GM23248 (cell line): ENCODE data around the gene VRK2. TPM values are rescaled to one million over a fixed set of nuclear protein-coding genes. Genes with fewer than 3 reads are reported as not detected.
"Not testable (repeated sequence)": the region's sequence is repeated elsewhere in the genome, so short reads cannot be mapped to it uniquely, and the experiment has no call there.

Experiments
- DNase-seq: peaks from one replicate; pipeline ENCODE4 v3.0.0-alpha.2; 2015
- H2AFZ ChIP-seq: fragments of 200-600 bp; sonication (generic); 2 replicates; pipeline ENCODE4 v1.6.1; 2016; ENCODE audit warnings: antibody characterized with exemption
- H3F3A ChIP-seq: fragments of 200-600 bp; sonication (generic); 2 replicates; pipeline ENCODE4 v1.6.1; 2016; ENCODE audit warnings: mild to moderate bottlenecking, antibody characterized with exemption, mixed run types; ENCODE audit not compliant: insufficient read depth
- H3K27ac ChIP-seq: fragments of 200-600 bp; sonication (generic); 2 replicates; pipeline ENCODE4 v1.5.1; 2016; ENCODE audit warnings: mild to moderate bottlenecking
- H3K27me3 ChIP-seq: fragments of 200-600 bp; sonication (generic); replicated peaks from 2 replicates; pipeline ENCODE4 v1.6.1; 2016; ENCODE audit warnings: mild to moderate bottlenecking; ENCODE audit not compliant: insufficient read depth
- H3K36me3 ChIP-seq: fragments of 200-600 bp; sonication (generic); 2 replicates; pipeline ENCODE4 v1.6.1; 2016; ENCODE audit warnings: low read depth, mild to moderate bottlenecking
- H3K4me1 ChIP-seq: fragments of 200-600 bp; sonication (generic); 2 replicates; pipeline ENCODE4 v1.6.1; 2016; ENCODE audit warnings: mild to moderate bottlenecking; ENCODE audit not compliant: insufficient read depth
- H3K4me2 ChIP-seq: fragments of 200-600 bp; sonication (generic); one replicate; pipeline ENCODE4 v1.6.1; 2016; ENCODE audit warnings: mild to moderate bottlenecking; ENCODE audit not compliant: unreplicated experiment
- H3K4me3 ChIP-seq: fragments of 200-600 bp; sonication (generic); 2 replicates; pipeline ENCODE4 v1.5.1; 2016; ENCODE audit warnings: mild to moderate bottlenecking
- H3K79me2 ChIP-seq: fragments of 200-600 bp; sonication (generic); 2 replicates; pipeline ENCODE4 v1.6.1; 2016; ENCODE audit warnings: mild to moderate bottlenecking; ENCODE audit not compliant: insufficient read depth
- H3K9ac ChIP-seq: fragments of 200-600 bp; sonication (generic); 2 replicates; pipeline ENCODE4 v1.6.1; 2016; ENCODE audit warnings: mild to moderate bottlenecking
- H3K9me2 ChIP-seq: fragments of 200-600 bp; sonication (generic); 2 replicates; pipeline ENCODE4 v1.6.1; 2016; ENCODE audit warnings: mixed run types, mild to moderate bottlenecking, moderate library complexity; ENCODE audit not compliant: insufficient read depth
- H3K9me3 ChIP-seq: fragments of 200-600 bp; sonication (generic); one replicate; pipeline ENCODE4 v1.6.1; 2017; ENCODE audit warnings: low read depth
- H4K20me1 ChIP-seq: fragments of 200-600 bp; sonication (generic); 2 replicates; pipeline ENCODE4 v1.6.0; 2016; ENCODE audit not compliant: insufficient read depth
- EZH2 ChIP-seq: fragments of 200-600 bp; sonication (generic); IDR thresholded peaks from 2 replicates; pipeline ENCODE4 v1.6.1; 2018; ENCODE audit warnings: antibody characterized with exemption, mild to moderate bottlenecking; ENCODE audit not compliant: insufficient read depth, poor library complexity, severe bottlenecking
- EZH2phosphoT487 ChIP-seq: fragments of 200-600 bp; sonication (generic); IDR thresholded peaks from 2 replicates; pipeline ENCODE4 v1.6.1; 2018; ENCODE audit warnings: antibody characterized with exemption, moderate library complexity, mild to moderate bottlenecking, low read depth; ENCODE audit not compliant: insufficient read depth
- WGBS, 2 experiments: methylation state at CpG; one replicate each; pipeline ENCODE4 v1.1.6; 2015 to 2017; ENCODE audit warnings: low lambda C conversion rate in 2 of 2, low coverage in 1 of 2; ENCODE audit errors: missing lambda C conversion rate in 2 of 2; 5-methylcytosine and 5-hydroxymethylcytosine counted together
- in situ Hi-C: fragments of 300-500 bp; cut with MboI; formaldehyde crosslinking; loops from 2 replicates; pipeline ENCODE4 v1.15.0; 2020
- polyA plus RNA-seq: library from polyadenylated mRNA; unstranded; fragments of >200 nt; fragmentation: Nextera tagmentation; extraction: Ambion mirVana; gene quantifications from 2 replicates; pipeline ENCODE4 v1.2.1, GENCODE V29; 2016
- total RNA-seq: library from RNA; depleted of rRNA; stranded (reverse); fragments of >200 nt; shearing (Covaris generic); gene quantifications from 2 replicates; pipeline ENCODE4 v1.2.3, GENCODE V29; 2014

Gene VRK2
- total and polyA plus RNA-seq, 2 experiments from 2014 or later, result 22.4 to 24.2 TPM

- TF ChIP-seq EZH2 (no peak), EZH2phosphoT487 (no peak)
- H3K9me2 ChIP-seq, result no peaks in the 10 kb centered on the region; the same call in 1 of the 2 replicates
- H3K27ac ChIP-seq, result no peak overlapping the region
- no peak overlapping the region for H3K4me2 ChIP-seq
- no peaks in the 10 kb centered on the region for H3K36me3 ChIP-seq
- no peaks in the 10 kb centered on the region for H3K9me3 ChIP-seq
- H3F3A ChIP-seq, result no peaks in the 10 kb centered on the region
- H3K4me1 ChIP-seq, result no peaks in the 10 kb centered on the region
- no peaks in the 10 kb centered on the region for H4K20me1 ChIP-seq
- H3K79me2 ChIP-seq, result peaks cover 36% of the 10 kb centered on the region
- no peak for DNase-seq
- in situ Hi-C loops, result no loop called here
- H3K27me3 ChIP-seq, result no peaks in the 10 kb centered on the region
- H3K4me3 ChIP-seq, result no peak overlapping the region
- no peak overlapping the region for H3K9ac ChIP-seq
- H2AFZ ChIP-seq, result no peak overlapping the region
Measured at GRCh38 chr2:58081000-58081399, 34.4 kb downstream of the VRK2 start.

- Histone ChIP-seq H3F3A (no peaks in the 10 kb centered on the region), H3K9ac (no peak overlapping the region), H3K79me2 (0 out of 2 replicates have a peak, but pooled peaks cover 4% of the 10 kb centered on the region), H3K9me2 (no peaks in the 10 kb centered on the region; the same call in 1 of the 2 replicates), H3K4me3 (no peak overlapping the region), H3K27ac (no peak overlapping the region), H3K36me3 (peaks cover 22% of the 10 kb centered on the region), H3K27me3 (no peaks in the 10 kb centered on the region), H3K4me1 (peaks cover 9% of the 10 kb centered on the region; the same call in 1 of the 2 replicates), H3K9me3 (no peaks in the 10 kb centered on the region), H2AFZ (no peak overlapping the region), H4K20me1 (no peaks in the 10 kb centered on the region), H3K4me2 (no peak overlapping the region)
- no peak for TF ChIP-seq EZH2phosphoT487
- no peak for TF ChIP-seq EZH2
- WGBS, 2 experiments, result 64 to 70% methylated on average over 2 of the region's 2 CpGs
- DNase-seq, result peak; percentile 24
- in situ Hi-C loops, result no loop called here
Measured at GRCh38 chr2:58089081-58089480, 42.5 kb downstream of the VRK2 start.

GRCh38 chr2:58092772-58093171, 46.2 kb downstream of the VRK2 start:
- H2AFZ ChIP-seq, H3K9me2 ChIP-seq, in situ Hi-C loops, H3K27me3 ChIP-seq, DNase-seq, H3K9me3 ChIP-seq, H3K4me1 ChIP-seq, H3K27ac ChIP-seq, H4K20me1 ChIP-seq, H3K9ac ChIP-seq, H3F3A ChIP-seq, H3K4me2 ChIP-seq, H3K4me3 ChIP-seq: not testable (repeated sequence)
- 95 to 100% methylated on average over 4 of the region's 4 CpGs for WGBS, 2 experiments
- H3K79me2 ChIP-seq, result peaks cover 18% of the 10 kb centered on the region; the same call in 1 of the 2 replicates
- peaks cover 22% of the 10 kb centered on the region for H3K36me3 ChIP-seq

GRCh38 chr2:58097025-58097424, 50.4 kb downstream of the VRK2 start:
- peaks cover 18% of the 10 kb centered on the region; the same call in 1 of the 2 replicates for H3K79me2 ChIP-seq
- no peaks in the 10 kb centered on the region for H3K9me3 ChIP-seq
- 55 to 70% methylated on average over 1 of the region's 1 CpG for WGBS, 2 experiments
- no peak for TF ChIP-seq EZH2
- TF ChIP-seq EZH2phosphoT487, result no peak
- no peaks in the 10 kb centered on the region for H4K20me1 ChIP-seq
- 0 out of 2 replicates have a peak, but pooled peaks cover 2% of the 10 kb centered on the region for H3K36me3 ChIP-seq
- H3K9ac ChIP-seq, result no peak overlapping the region
- H3K4me2 ChIP-seq, result no peak overlapping the region
- in situ Hi-C loops, result no loop called here
- H3K4me3 ChIP-seq, result no peak overlapping the region
- peaks cover 12% of the 10 kb centered on the region for H3K4me1 ChIP-seq
- H3K9me2 ChIP-seq, result no peaks in the 10 kb centered on the region
- no peak overlapping the region for H3K27ac ChIP-seq
- H2AFZ ChIP-seq, result no peak overlapping the region
- H3F3A ChIP-seq, result no peaks in the 10 kb centered on the region
- no peaks in the 10 kb centered on the region for H3K27me3 ChIP-seq
- no peak for DNase-seq
